Measurements from ENCODE around the gene HTR3E.
"Not testable (repeated sequence)": the region's sequence is repeated elsewhere in the genome, so short reads cannot be mapped to it uniquely, and the experiment has no call there.

Gene HTR3E, protein sequence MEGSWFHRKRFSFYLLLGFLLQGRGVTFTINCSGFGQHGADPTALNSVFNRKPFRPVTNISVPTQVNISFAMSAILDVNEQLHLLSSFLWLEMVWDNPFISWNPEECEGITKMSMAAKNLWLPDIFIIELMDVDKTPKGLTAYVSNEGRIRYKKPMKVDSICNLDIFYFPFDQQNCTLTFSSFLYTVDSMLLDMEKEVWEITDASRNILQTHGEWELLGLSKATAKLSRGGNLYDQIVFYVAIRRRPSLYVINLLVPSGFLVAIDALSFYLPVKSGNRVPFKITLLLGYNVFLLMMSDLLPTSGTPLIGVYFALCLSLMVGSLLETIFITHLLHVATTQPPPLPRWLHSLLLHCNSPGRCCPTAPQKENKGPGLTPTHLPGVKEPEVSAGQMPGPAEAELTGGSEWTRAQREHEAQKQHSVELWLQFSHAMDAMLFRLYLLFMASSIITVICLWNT

DNA sequence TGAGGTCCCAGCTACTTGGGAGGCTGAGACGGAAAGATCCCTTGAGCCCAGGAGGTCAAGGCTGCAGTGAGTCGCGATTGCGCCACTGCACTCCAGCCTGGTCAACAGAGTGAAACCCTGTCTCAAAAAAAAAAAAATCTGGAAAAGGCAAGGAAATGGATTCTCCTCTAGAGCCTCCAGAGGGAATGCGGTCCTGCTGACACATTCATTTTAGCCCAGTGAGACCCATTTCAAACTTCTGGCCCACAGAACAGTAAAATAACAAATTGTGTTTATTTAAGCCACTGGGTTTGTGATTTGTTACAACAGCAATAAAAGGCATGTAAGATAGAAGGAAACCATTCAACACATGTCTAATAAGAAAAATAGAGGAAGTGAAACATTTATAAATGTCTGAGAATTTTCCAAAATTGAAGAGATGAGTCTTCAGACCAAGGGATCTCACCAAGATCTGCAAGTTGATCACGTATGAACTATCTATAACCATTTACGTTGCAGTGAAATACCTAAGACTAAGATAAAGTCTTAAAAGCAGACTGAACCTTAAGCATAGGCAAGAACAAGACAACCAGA, at the start of gene HTR3E:
TSS of gene HTR3E (plus strand) at position 254 of the 573 bp plus-strand sequence. CDS start 466 bp downstream, outside the sequence.
- no peak for DNase-seq (ENCODE audit: low read depth in 2 of 3, low spot score in 1 of 3)

DNA sequence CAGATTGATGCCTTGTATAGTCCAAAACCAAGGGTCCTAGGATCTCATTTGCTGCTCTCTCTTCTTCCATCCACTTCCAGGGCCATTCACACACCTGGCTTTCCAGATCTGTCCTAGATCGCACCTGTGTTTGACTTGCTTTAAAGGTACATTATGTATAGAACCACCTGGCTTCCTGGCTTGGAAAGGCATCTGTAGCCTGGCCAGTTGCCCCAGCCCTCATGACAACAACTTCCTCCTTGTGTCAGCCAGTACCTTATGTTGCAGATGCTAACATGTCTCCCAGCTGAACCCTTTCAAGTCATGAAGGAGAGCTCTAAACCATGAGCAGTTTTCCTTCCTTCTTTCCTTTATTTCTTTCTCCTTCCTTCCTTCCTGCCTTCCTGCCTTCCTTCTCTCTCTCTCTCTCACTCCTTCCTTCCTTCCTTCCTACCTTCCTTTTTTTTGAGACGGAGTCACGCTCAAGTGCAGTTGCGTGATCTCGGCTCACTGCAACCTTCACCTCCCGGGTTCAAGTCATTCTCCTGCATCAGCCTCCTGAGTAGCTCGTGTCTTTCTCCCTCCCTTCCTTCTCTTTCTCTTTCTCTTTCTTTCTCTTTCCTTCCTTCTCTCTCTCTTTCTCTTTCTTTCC, 46.5 kb upstream of the HTR3E start:
- no peak for DNase-seq (ENCODE audit: low read depth in 2 of 3, low spot score in 1 of 3)

DNA sequence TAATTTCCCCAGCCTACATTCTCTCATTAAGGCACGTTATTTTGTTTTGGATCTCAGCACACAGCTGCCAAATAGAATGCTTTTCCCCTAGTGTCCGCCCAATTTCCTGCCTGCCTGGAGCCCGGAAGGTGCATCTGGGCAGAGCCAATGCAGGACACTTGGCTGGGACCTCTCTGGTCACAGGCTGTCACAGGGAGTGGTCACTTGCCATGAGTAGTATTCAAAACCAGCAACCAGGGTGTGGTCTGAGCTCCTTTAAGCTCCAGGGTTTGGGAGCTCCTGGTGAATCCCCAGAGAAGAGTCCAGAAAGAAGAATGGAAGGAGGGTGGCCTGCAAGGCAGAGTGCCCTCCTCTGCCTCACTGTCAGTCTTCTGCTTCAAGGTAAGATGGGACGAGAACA, 44.1 kb upstream of the HTR3E start, which contains the start of gene HTR3C:
TSS of gene HTR3C (plus strand) at position 281 of the 400 bp plus-strand sequence. CDS start at position 315, 34 bp downstream.
- no peak for DNase-seq (ENCODE audit: low read depth in 2 of 3, low spot score in 1 of 3)

DNA sequence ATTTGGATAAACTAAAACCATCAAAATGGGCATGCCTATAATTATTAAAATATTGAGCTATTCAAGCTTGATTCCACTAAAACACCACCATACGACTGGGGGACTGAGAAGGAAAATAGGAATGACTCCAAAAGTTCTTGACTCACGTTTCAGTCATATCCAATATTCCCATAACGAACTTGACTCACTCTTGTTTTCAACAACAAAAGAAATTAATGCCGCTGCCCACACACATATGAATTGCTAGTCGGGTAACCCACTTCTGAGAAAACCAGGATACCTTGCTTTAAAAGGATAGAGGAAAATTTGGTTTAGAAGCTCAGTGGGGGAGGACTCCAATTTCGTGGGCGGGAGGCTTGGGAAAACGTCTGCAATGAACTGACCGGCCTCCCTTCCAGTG, 38.8 kb upstream of the HTR3E start:
- DNase-seq (ENCODE audit: low read depth in 2 of 3, low spot score in 1 of 3) = no peak

DNA sequence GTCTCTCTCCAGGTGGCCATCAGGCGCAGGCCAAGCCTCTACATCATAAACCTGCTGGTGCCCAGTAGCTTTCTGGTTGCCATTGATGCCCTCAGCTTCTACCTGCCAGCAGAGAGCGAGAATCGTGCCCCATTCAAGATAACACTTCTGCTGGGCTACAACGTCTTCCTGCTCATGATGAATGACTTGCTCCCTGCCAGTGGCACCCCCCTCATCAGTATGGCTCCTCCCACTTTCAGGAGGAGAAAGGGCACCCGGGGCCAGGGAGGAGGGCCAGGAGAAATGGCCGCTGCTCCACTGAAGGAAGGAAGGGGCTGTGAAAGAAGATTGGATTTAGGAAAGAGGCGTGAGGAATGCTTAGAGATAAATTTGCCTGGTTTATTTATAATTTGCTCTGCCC, 37.4 kb upstream of the HTR3E start:
- no peak for DNase-seq (ENCODE audit: low read depth in 2 of 3, low spot score in 1 of 3)

DNA sequence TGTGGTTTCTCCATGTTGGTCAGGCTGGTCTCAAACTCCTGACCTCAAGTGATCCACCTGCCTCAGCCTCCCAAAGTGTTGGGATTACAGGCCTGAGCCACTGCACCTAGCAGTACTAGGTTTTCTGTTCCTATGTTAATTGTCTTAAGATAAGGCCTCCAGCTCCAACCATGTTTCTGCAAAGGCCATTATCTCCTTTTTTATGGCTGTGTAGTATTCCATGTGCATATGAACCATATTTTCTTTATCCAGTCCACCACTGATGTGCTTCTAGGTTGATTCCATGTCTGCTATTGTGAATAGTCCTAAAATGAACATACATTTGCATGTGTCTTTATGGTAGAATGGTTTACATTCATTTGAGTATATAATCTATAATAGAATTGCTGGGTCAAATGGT, 34.2 kb upstream of the HTR3E start:
- DNase-seq (ENCODE audit: low read depth in 2 of 3, low spot score in 1 of 3) = no peak

DNA sequence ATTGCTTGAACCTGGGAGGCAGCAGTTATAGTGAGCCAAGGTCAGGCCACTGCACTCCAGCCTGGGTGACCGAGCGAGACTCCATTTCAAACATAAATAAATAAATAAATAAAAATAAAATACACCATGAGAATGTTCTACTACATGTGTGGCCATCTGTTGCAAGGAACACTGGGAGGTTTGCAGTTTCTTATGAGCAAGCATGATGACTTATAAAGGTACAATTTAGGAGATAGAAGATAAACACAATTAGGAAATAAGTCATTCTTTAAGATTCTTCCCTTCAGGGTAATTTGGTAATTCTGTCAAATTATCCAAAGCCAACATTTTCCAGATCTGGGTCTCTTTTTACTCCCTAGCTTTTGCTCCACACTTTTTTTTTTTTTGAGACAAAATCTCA, 30.7 kb upstream of the HTR3E start:
- DNase-seq (ENCODE audit: low read depth in 2 of 3, low spot score in 1 of 3) = no peak

DNA sequence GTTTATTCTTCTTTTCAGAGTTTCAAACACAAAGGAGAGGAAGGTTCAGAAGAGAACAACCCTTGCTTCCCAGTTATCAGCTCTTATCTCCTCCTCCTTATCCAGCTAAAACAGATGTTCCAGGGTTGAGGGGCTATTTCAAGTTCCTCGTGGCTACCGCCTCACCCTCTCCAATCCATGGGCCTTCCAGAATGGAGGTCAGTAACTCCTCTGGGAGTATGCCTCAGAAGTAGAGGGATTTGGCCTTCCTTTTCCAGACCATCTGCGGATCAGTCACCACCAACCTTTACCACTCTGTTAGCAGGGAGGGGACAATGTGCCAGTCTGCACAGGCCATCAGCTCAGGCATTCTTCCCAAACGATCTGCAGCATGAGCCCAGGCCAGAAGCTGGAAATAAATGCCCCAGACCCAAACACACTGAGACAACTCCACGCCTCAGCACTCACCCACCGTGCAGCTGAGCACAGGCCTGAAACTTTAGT, 29.2 kb upstream of the HTR3E start:
- no peak for DNase-seq (ENCODE audit: low read depth in 2 of 3, low spot score in 1 of 3)

DNA sequence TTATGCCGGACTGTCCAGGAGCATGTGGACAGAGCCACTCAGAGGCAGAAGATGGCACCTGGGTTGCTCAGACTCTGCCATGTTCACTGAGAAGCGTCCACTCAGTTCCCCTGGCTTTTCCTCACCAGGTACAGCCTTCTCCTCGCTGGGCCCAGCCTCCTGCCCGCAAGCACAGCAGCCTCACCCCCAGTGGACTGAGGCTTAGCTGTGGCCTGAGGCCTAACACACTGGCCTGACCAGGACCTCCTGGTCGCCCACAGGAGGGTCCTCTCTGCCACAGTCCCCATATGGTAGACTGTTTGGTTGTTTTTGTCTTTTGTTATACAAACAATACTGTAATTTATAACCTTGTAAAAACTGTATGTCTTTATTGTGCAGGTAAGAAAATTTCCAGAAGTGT, 28.5 kb upstream of the HTR3E start:
- no peak for DNase-seq (ENCODE audit: low read depth in 2 of 3, low spot score in 1 of 3)

DNA sequence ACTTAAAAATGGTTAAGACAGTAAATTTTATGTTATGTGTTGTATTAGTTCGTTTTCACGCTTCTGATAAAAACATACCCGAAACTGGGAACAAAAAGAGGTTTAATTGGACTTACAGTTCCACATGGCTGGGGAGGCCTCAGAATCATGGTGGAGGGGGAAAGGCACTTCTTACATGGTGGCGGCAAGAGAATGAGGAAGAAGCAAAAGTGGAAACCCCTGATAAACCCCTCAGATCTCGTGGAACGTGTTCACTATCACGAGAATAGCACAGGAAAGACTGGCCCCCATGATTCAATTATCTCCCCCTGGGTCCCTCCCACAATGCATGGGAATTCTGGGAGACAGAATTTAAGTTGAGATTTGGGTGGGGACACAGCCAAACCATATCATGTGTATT, 25.7 kb upstream of the HTR3E start:
- not testable (repeated sequence) for DNase-seq (ENCODE audit: low read depth in 2 of 3, low spot score in 1 of 3)

DNA sequence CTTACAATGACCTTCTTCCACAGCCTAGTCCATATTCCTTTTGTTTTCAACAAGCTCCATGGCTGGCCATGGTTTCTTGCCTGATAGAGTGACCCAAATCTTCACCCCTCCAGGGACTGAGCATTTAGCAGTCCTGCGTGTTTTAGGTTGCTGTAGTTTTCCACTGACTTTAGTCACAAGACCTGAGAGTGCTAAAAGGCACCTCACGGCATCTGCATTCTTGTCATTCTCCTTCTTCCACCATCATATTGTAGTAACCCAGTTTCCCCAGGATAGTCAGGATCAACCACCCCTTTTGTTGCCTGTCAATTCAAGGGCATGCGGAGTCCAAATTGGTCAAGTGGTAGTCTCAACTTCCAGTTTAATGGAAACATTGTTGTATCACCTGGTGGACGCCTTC, 23.2 kb upstream of the HTR3E start:
- no peak for DNase-seq (ENCODE audit: low read depth in 2 of 3, low spot score in 1 of 3)

DNA sequence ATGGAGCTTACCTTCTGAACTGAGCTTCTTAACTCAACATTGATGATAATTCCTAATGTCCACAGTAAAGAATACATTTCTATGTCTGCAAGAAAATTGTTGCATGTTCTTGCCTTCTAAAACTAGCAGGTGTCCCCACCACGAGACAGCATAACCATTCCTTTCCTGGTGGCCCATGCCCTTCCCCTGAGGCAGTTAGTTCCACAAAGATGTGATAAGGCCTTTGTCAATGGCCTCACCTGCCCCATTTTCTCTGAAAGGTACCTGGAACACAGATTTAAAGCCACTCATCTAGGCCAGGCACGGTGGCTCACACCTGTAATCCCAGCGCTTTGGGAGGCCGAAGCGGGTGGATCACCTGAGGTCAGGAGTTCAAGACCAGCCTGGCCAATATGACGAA, 21.0 kb upstream of the HTR3E start:
- DNase-seq (ENCODE audit: low read depth in 2 of 3, low spot score in 1 of 3) = no peak

DNA sequence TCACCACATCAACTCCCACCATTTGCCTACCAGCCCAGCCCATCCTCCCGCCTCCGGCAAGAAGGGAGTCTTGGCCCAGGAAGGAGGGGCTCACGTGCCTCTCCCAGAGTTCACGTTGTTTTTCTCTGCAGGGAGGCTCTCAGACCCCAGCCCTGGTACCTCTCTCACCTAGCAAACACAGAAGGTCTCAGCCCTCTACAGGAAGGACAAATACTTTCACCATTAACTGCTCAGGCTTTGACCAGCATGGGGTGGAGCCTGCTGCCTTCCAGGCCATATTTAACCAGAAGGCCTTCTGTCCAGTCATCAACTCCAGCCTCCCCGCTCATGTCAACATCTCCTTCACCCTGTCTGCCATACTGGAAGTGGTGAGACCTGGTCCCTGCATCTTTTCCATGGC, 19.0 kb upstream of the HTR3E start:
- DNase-seq (ENCODE audit: low read depth in 2 of 3, low spot score in 1 of 3) = no peak

DNA sequence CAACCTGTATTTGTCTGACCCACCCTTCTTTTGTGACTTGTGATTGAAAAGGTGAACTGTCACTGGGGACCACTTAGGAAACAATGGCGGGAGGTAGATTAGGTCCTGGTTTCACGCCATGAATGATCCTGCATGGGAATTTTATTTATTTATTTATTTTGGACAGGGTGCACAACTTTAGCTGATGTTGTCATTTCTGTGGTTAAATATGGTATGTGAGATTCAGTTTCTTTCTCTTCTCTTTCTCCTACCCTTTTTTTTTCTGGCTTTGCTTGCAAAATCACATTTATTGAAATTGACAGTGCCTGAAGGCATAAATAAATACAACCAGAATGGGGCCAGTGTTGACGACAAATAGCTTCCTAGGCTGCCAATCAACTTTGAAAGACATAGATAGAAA, 18.0 kb upstream of the HTR3E start:
- no peak for DNase-seq (ENCODE audit: low read depth in 2 of 3, low spot score in 1 of 3)

DNA sequence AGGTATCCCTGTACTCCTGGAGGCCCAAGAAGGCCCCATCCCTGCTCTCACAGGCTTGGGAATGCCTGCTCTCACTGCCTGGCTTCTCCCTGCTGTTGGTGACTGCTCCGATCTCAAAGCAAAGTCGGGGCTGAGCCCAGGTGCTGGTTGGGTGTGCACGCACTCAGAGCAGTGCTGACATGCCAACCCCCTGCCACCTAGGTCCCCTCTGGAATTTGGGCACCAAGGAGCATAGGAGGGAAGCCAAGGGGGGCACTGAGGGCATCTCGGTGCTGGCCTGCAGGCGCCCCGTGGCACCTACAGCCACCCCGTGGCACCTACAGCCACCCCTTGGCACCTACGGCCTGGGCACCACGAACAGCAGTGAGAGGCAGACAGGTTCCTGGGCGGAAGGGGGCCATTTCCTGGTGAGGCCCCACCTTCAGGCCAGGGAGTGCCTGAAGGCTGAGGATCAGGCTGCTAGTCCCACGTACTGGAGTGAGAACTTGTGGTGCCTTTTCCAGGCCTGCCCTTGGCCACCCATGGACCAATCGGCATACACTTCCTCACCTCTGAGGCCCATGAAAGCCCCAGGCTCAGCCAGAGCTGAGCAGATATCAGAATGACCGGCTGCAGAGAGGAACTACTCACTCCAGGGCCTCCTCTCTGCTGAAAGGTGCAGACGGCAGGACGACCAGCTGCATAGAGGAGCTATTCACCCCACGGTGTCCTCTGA, 15.6 kb upstream of the HTR3E start:
- no peak for DNase-seq (ENCODE audit: low read depth in 2 of 3, low spot score in 1 of 3)

DNA sequence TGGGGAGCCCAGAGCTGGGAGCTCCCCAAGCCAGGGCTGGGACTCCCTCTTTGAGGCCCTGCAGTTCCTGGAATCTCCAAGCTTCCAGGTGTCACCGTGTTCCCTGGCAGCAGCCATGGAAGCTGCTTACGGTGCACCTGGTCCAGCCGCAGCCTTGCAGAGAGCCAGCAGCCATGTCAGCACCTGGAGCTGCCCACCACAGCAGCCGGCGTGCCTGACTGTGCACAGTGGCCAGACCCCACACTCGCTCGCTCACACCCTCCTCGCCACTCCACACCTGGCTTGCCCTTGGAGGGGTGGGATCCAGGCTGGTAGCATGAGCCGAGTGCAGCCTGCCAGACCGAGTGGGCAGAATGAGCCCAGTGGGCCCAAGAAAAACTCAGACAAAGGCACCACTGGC, 14.8 kb upstream of the HTR3E start:
- no peak for DNase-seq (ENCODE audit: low read depth in 2 of 3, low spot score in 1 of 3)

DNA sequence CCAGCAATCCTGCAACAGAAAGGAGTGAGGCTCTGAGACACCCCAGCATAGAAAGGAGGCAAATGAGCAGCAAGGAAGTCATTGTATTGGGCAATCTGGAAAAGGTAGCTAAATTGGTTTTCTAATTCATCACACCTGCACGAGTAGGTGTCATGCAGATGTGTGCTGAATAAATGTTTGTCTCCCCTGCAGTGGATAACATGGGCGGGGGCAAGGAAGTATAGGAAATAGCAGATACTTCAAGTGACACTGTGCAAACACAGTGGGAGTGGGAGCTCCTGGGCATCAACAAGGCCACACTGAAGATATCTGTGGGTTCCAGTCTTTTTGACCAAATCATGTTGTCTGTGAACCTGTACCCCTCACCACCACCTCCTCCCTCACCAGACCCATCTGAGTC, 14.4 kb upstream of the HTR3E start:
- no peak for DNase-seq (ENCODE audit: low read depth in 2 of 3, low spot score in 1 of 3)

DNA sequence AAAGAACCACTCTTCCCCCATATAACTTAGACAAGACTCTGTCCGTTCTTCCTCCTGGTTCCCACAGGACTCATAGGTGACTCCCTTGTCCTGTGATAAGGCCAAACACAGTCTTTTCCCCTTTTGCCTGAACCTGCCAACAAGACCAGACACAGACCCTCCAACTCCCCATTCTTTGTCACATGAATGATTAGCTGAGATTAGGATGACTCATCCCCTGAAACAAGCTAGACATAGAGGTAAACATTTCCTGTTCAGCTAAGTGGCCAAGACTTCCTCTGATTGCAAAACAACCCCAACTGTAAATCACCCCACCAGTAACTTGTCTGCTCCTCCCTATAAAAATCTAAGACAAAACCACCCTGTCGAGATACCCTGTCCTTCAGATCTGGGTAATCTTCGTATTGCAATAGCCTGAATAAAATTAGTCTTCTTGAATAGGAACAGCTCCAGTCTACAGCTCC, 11.4 kb upstream of the HTR3E start:
- DNase-seq (ENCODE audit: low read depth in 2 of 3, low spot score in 1 of 3) = no peak

DNA sequence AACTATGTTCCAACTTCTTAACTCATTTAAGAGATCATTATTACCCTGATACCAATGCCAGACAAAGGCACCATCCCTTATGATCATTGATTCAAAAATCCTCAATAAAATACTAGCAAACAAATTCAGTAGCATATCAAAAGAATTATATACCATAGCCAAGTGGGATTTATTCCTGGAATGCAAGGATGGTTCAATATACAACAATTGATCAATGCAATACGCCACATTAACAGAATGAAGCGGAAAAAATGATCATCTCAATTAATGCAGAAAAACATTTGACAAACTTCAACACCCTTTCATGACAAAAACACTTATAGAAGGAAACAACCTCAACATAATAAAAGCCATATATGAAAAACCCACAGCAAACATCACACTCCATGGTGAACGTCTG, 4.7 kb upstream of the HTR3E start:
- DNase-seq (ENCODE audit: low read depth in 2 of 3, low spot score in 1 of 3) = no peak

DNA sequence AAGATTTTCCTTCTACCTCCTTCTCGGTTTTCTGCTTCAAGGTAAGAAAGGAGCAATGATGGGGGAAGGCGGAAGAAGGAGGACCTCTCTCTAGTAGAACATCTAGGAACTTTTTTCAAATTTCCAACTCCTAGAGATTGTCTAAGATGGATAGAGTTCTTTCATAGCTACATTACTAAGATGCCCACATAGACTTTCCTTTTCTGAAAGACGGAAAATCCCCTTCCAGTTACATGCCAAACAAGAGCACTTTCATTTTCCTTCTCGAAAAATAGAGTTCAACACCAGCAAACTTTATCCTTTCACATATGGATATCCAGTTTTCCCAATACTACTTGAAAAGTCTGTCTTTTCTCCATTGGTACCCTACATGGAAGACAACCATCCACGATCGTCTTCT, 692 bp downstream of the HTR3E start:
- DNase-seq (ENCODE audit: low read depth in 2 of 3, low spot score in 1 of 3) = no peak

Data from stimulated activated CD4-positive, alpha-beta T cell treated with anti-CD3 and anti-CD28 coated beads, Interleukin-12 subunit alpha, Interleukin-12 subunit beta, amount 100 ng/mL, for 48 hours (primary cell).